Heart left ventricle (tissue), 16 donors: Measurements from ENCODE around the gene RAD54L. TPM values are rescaled to one million over a fixed set of nuclear protein-coding genes. Genes with fewer than 3 reads are reported as not detected.

Experiments
- ATAC-seq, 4 donors: fragments of 200-7000 bp; cut with Tn5 transposase; one replicate each; pipeline ENCODE4 v1.9.1; 2020 to 2022; ENCODE audit warnings: moderate library complexity in 4 of 4, mild to moderate bottlenecking in 3 of 4, moderate number of reproducible peaks in 1 of 4
- DNase-seq, 5 donors: peaks; one replicate each; pipeline ENCODE4 v3.0.0-alpha.2; 2020
- H3K27ac ChIP-seq, 12 donors: fragments of 200-600 bp; sonication (generic) in 4 of 12; one replicate each; pipeline versions ENCODE4 v1.5.0 to v1.8.0; 2016 to 2022; ENCODE audit warnings: mild to moderate bottlenecking in 2 of 12
- H3K27me3 ChIP-seq, 9 donors: fragments of 200-600 bp; sonication (generic) in 2 of 9; one replicate each; pipeline versions ENCODE4 v1.5.1 to v1.8.0; 2016 to 2022; ENCODE audit warnings: mild to moderate bottlenecking in 3 of 9
- H3K36me3 ChIP-seq, 9 donors: fragments of 200-600 bp; sonication (generic) in 2 of 9; one replicate each; pipeline versions ENCODE4 v1.5.0 to v1.8.0; 2018 to 2022; ENCODE audit warnings: mild to moderate bottlenecking in 2 of 9
- H3K4me1 ChIP-seq, 12 donors: fragments of 200-600 bp; sonication (generic) in 4 of 12; one replicate each; pipeline versions ENCODE4 v1.5.0 to v1.8.0; 2016 to 2022; ENCODE audit warnings: mild to moderate bottlenecking in 3 of 12
- H3K4me3 ChIP-seq, 12 donors: fragments of 200-600 bp; sonication (generic) in 4 of 12; one replicate each; pipeline versions ENCODE4 v1.5.0 to v1.8.0; 2017 to 2022; ENCODE audit warnings: mild to moderate bottlenecking in 9 of 12, moderate library complexity in 4 of 12
- H3K9me3 ChIP-seq, 12 donors: fragments of 200-600 bp; sonication (generic) in 4 of 12; one replicate each; pipeline versions ENCODE4 v1.5.0 to v1.8.0; 2016 to 2022; ENCODE audit warnings: mild to moderate bottlenecking in 1 of 12
- POLR2A ChIP-seq, 2 donors: fragments of 450-650 bp; IDR thresholded peaks; one replicate each; pipeline ENCODE4 v1.6.1; 2017; ENCODE audit warnings: antibody characterized with exemption in 2 of 2, mild to moderate bottlenecking in 2 of 2, moderate library complexity in 2 of 2
- WGBS, 4 donors: extraction: QIAGEN DNeasy Blood & Tissue Kit in 2 of 4; methylation state at CpG; one replicate each; pipeline versions ENCODE4 v1.1.5 to v1.1.7; 2013 to 2018; 5-methylcytosine and 5-hydroxymethylcytosine counted together
- intact Hi-C, 10 donors: fragments of 100-400 bp; cut with DNase I; formaldehyde crosslinking; loops; one replicate each; pipeline versions ENCODE4 v1.11.1 to v1.14.2; 2022
- polyA plus RNA-seq, 2 donors: library from polyadenylated mRNA; stranded (reverse); fragments of 200-250 nt; gene quantifications; one replicate each; pipeline ENCODE4 v1.2.3, GENCODE V29; 2013
- total RNA-seq, 9 donors: library from RNA; depleted of rRNA in 2 of 9; stranded (reverse); fragments of >200 nt in 2 of 9; fragmentation: NEBNext Ultra II Directional in 3 of 9; extraction: Animal tissue kit (Norgen Biotek cat#: 25700) in 3 of 9; gene quantifications; one replicate each; pipeline versions ENCODE4 v1.1.0 to v1.2.4, GENCODE V29; 2016 to 2023
- TF ChIP-seq, protein P1 (sequence below), 12 donors: fragments of 200-600 bp; sonication (generic) in 4 of 12; IDR thresholded peaks; one replicate each; pipeline versions ENCODE4 v1.5.0 to v1.8.0; 2018 to 2022; ENCODE audit warnings: antibody characterized with exemption in 12 of 12, mild to moderate bottlenecking in 5 of 12
- donor health status: ischemic (EF 13 %, LVEDD 7.1; RV severe dilation, severe dysfunction).
- donor health status: healthy with polysubstance abuse.
- donor health status: DM: no; HTN: yes; CAD: no.
- donor health status: DM: no; HTN: no; CAD: no.
- donor health status: ischemic (EF 25% LVEDD 6.9; RV normal size, moderate dysfunction).
- donor health status: ischemic (EF 25% LVEDD 5.7; RV mildly dilated, moderate dysfunction).
- donor health status: healthy.
- donor health status: DM: yes; HTN: yes; CAD: no.
- donor health status: ischemic (EF 35%, LVEDD 5.7; RV mildly dilated, moderate dysfunction).
- donor health status: nonischemic (EF 11% LVEDD 7.7; RV severe dilation, severe dysfunction).
- donor health status: DM: yes; HTN: yes; CAD: no.
- donor health status: PGD.
- donor health status: ischemic (EF 29% LVEDD 5.4; RV normal size, mild dysfunction).
- donor health status: nonischemic (EF 23%, LVEDD 6.1; RV moderate dilation, normal function).

RAD54L gene
- total and polyA plus RNA-seq, 11 donors, result 0.30 to 4.0 (median 0.72) TPM; not detected in 1

DNA sequence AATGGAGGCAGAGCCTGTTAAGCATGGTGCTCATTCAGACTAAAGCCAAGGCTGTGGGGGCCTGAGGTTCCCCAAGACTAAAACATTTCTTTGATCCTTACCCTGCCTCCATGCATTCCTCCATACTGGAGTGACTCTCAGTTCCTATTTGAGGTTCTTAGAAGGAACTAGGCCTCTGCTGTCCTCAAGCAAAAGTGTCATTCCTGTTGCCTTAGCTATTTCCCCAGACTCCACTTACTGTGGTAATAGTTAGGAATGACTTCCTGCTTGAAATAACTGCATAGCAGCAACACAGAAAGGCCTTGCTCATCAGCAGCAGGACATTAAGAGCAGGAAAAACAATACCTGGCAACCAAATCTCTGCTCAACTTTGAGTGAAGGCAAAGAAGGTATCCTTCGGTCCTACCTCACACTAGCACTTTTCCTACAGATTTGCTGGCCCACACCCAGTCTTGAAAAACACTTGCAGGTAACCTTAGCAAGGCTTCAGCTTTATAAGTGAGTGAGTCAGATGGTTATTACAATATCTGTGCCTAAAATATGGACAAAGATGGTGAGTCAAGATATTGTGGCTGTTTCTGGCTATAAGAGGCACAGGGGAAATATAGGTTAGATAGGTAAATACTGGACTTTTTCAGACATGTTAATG, 41.0 kb downstream of the RAD54L start:
- Histone ChIP-seq H3K27me3 (no peaks in the 10 kb centered on the region), H3K9me3 (no peaks in the 10 kb centered on the region), H3K4me1 (peaks cover 0 to 12% (median 0%) of the 10 kb centered on the region in 12 donors), H3K36me3 (peaks cover 0 to 96% (median 81%) of the 10 kb centered on the region in 9 donors), H3K4me3 (no peak overlapping the region), H3K27ac (peak overlapping the region in 1 of 12 donors; percentile 23)
- intact Hi-C loops, result no loop called here
- WGBS, 4 donors, result 62 to 85% (median 77%) methylated on average over 1 of the region's 1 CpG
- ATAC-seq (peak in 1 of 4 donors; percentile 23), DNase-seq (no peak)
- TF ChIP-seq POLR2A (IDR thresholded peaks at IDR 0.05), result no peak
- TF ChIP-seq, protein P1, sequence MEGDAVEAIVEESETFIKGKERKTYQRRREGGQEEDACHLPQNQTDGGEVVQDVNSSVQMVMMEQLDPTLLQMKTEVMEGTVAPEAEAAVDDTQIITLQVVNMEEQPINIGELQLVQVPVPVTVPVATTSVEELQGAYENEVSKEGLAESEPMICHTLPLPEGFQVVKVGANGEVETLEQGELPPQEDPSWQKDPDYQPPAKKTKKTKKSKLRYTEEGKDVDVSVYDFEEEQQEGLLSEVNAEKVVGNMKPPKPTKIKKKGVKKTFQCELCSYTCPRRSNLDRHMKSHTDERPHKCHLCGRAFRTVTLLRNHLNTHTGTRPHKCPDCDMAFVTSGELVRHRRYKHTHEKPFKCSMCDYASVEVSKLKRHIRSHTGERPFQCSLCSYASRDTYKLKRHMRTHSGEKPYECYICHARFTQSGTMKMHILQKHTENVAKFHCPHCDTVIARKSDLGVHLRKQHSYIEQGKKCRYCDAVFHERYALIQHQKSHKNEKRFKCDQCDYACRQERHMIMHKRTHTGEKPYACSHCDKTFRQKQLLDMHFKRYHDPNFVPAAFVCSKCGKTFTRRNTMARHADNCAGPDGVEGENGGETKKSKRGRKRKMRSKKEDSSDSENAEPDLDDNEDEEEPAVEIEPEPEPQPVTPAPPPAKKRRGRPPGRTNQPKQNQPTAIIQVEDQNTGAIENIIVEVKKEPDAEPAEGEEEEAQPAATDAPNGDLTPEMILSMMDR (IDR thresholded peaks at IDR 0.05), result no peak

DNA sequence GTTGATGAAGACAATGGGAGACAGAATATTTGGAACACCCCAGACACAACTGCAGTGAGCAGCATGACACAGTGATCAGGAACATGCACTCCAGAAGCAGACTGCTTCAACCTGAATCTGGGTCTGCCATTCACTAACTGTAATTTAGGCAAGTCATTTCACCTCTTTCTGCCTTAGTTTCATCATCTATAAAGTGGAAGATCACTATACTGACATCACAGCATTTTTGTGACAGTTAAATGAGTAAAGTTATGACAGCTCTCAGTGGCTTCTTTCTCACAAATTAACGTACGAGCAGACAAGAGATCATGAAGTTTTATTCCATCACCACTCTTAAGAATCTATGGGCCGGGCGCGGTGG, 41.6 kb downstream of the RAD54L start:
- H3K4me1 ChIP-seq, result peaks cover 0 to 8% (median 0%) of the 10 kb centered on the region in 12 donors
- peaks cover 0 to 97% (median 81%) of the 10 kb centered on the region in 9 donors for H3K36me3 ChIP-seq
- TF ChIP-seq POLR2A (IDR thresholded peaks at IDR 0.05), result no peak
- TF ChIP-seq, protein P1 (IDR thresholded peaks at IDR 0.05), result no peak
- H3K4me3 ChIP-seq, result no peak overlapping the region
- intact Hi-C loops, result no loop called here
- H3K27ac ChIP-seq, result no peak overlapping the region
- no peaks in the 10 kb centered on the region for H3K9me3 ChIP-seq
- no peak for DNase-seq
- no peak for ATAC-seq
- H3K27me3 ChIP-seq, result no peaks in the 10 kb centered on the region
- 94 to 99% (median 96%) methylated on average over 5 of the region's 5 CpGs for WGBS, 4 donors

DNA sequence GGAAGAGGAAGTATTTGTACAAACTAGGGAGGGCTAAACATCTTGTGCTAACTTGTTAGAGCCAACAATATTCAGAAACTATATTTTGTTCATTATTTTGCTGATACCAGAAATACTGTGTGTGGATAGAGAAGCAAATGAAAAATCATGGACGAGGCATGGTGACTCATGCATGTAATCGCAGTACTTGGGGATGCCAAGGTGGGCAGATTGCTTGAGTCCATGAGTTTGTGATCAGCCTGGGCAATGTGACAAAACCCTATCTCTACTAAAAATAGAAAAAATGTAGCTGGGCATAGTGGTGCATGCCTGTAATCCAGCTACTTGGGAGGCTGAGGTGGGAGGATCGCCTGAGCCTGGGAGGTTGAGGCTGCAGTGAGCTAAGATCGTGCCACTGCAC, 42.4 kb downstream of the RAD54L start:
- ATAC-seq (no peak), DNase-seq (no peak)
- TF ChIP-seq, protein P1 (IDR thresholded peaks at IDR 0.05), result no peak
- no peak for TF ChIP-seq POLR2A (IDR thresholded peaks at IDR 0.05)
- Histone ChIP-seq H3K27me3 (no peaks in the 10 kb centered on the region), H3K4me1 (peaks cover 0 to 2% (median 0%) of the 10 kb centered on the region in 12 donors), H3K36me3 (peaks cover 0 to 97% (median 81%) of the 10 kb centered on the region in 9 donors), H3K9me3 (no peaks in the 10 kb centered on the region), H3K27ac (no peak overlapping the region), H3K4me3 (no peak overlapping the region)
- intact Hi-C loops, result no loop called here
- 84 to 88% (median 86%) methylated on average over 4 of the region's 4 CpGs for WGBS, 4 donors

GRCh38 chr1:46295306-46295705, 47.7 kb downstream of the RAD54L start:
- H3K36me3 ChIP-seq, result peaks cover 0 to 78% (median 67%) of the 10 kb centered on the region in 9 donors
- no peak for DNase-seq

More at GRCh38 chr1:46295306-46295705, 47.7 kb downstream of the RAD54L start:
- ATAC-seq, result no peak
- peaks cover 0 to 27% (median 19%) of the 10 kb centered on the region in 12 donors for H3K4me1 ChIP-seq
- intact Hi-C loops, result loop anchor here in 1 of 10 donors (5.0 kb wide), 1 partner anchor 43 kb away; no protein-coding TSS in a partner anchor
- no peak overlapping the region for H3K4me3 ChIP-seq
- TF ChIP-seq POLR2A (IDR thresholded peaks at IDR 0.05), result no peak
- TF ChIP-seq, protein P1 (IDR thresholded peaks at IDR 0.05), result no peak
- H3K9me3 ChIP-seq, result no peaks in the 10 kb centered on the region
- H3K27me3 ChIP-seq, result no peaks in the 10 kb centered on the region
- no peak overlapping the region for H3K27ac ChIP-seq
- WGBS, 4 donors, result 92 to 96% (median 95%) methylated on average over 2 of the region's 2 CpGs
